IPS-18c (cell line): ENCODE results near the gene CPT1C.

Experiments
- H3K4me3 ChIP-seq: 2 replicates; pipeline ENCODE4 v1.7.0; 2013; ENCODE audit warnings: low read depth, mild to moderate bottlenecking, low read length, moderate library complexity; ENCODE audit not compliant: insufficient read depth
- H3K9me3 ChIP-seq: one replicate; pipeline ENCODE4 v1.6.1; 2013; ENCODE audit warnings: mild to moderate bottlenecking, low read length, moderate library complexity; ENCODE audit not compliant: control insufficient read depth, insufficient read depth

Gene CPT1C

GRCh38 chr19:49677231-49677900, 13.6 kb upstream of the CPT1C start, which contains the start of gene PRMT1:
Gene PRMT1 (plus strand): TSS chr19:49677271. CDS start chr19:49677281, 10 bp downstream.
- Histone ChIP-seq H3K9me3 (peaks cover 2% of the 10 kb centered on the region), H3K4me3 (peak within 1 kb of the TSS; percentile 96)

DNA sequence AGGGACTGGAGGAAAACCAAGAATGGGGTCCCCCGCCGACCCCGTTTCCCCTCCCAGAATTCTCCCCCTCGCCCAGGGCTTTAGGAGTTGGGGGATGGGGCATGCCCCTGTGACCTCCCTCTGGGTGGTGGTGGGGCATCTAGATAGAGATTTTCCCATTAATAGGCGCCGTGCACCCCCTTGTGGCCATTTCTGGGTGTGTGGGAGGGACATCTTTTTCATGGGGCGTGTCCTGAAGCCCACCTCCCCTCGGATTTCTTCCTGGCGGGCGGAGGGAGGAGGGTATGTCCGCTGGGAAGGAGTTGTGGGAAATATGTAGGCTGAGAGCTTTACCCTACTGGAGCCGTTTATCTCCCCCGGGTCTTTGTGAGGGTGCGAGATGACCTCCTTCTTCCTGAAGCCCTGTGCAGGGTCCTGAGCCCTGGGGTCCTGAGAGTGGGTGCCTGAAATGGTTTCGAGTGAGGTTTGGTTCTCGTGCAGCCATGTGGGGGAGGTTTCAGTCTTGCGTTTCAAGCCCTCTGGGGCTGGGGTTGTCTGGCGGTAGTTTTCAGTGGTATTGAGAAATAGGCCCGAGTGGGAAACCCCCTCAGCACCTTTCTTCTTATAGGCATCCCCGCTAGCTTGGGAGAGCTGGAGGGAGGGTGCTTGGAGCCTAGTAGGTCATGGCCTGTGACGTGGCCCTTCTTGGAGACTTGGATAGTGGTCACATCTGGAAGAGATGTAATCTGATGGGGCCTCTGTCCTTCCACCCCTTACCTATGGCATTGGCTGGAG, 12.8 kb upstream of the CPT1C start:
- Histone ChIP-seq H3K4me3 (peak overlapping the region; percentile 96), H3K9me3 (peaks cover 2% of the 10 kb centered on the region)

- H3K9me3 ChIP-seq: peaks cover 2% of the 10 kb centered on the region
- no peak overlapping the region for H3K4me3 ChIP-seq
Measured at GRCh38 chr19:49678985-49679770, 11.7 kb upstream of the CPT1C start.

DNA sequence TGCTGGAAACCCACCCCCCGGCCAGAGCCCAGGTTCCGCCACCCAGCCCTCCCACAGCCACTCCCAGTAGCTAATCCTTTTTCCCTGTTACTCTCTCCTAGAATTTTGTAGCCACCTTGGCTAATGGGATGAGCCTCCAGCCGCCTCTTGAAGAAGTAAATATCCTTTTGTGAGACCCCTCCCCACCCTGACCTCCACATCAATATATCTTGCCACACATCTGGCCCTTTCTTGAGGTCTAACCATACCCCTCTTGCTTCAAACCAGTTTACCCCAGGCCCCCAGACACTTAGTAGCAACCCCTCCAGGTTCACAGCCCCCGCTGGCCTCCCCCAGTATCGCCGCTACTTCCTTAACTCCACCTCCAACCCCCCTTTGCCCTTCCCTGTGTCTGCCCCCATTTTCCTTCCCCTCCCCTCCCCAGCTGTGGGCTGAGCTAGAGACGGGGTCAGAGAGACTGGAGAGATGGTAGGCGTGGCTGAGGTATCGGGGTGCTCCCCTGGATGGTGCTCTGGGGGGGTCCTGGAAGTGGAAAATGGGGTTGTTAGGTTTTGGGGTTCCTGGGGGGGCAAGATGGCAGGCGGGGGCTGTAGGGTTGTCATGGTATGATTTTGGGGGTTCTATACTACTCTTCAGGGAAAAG, 11.0 kb upstream of the CPT1C start:
- Histone ChIP-seq H3K4me3 (0 out of 2 replicates have a peak overlapping the region, but pooled peaks have one; percentile 24), H3K9me3 (peaks cover 2% of the 10 kb centered on the region)

- H3K9me3 ChIP-seq: peaks cover 2% of the 10 kb centered on the region
- no peak overlapping the region for H3K4me3 ChIP-seq
Measured at GRCh38 chr19:49680421-49681351, 10.2 kb upstream of the CPT1C start.

- Histone ChIP-seq H3K9me3 (peaks cover 2% of the 10 kb centered on the region), H3K4me3 (no peak overlapping the region)
Measured at GRCh38 chr19:49681830-49682229, 9.1 kb upstream of the CPT1C start.

GRCh38 chr19:49682274-49682673, 8.6 kb upstream of the CPT1C start:
- no peak overlapping the region for H3K4me3 ChIP-seq
- peaks cover 2% of the 10 kb centered on the region for H3K9me3 ChIP-seq

DNA sequence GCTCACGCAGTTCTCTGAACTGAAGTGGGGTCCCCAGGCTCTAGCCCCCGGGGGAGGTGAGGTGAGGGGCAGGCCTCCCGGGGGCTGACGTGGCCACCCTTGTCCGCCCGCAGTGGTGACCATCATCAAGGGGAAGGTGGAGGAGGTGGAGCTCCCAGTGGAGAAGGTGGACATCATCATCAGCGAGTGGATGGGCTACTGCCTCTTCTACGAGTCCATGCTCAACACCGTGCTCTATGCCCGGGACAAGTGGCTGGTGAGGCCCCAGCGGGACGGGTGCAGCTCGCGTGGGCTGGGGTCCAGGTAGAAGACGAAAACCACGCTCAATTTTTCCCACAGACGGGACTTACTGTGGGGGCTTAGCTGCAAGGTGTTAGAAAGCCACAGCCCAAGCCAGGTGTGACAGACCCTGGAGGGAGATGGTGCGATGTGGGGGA, 7.1 kb upstream of the CPT1C start:
- no peaks in the 10 kb centered on the region for H3K9me3 ChIP-seq
- no peak overlapping the region for H3K4me3 ChIP-seq

- Histone ChIP-seq H3K9me3 (peaks cover 2% of the 10 kb centered on the region), H3K4me3 (no peak overlapping the region)
Measured at GRCh38 chr19:49684251-49684982, 6.5 kb upstream of the CPT1C start.

- H3K9me3 ChIP-seq: peaks cover 2% of the 10 kb centered on the region
- H3K4me3 ChIP-seq: no peak overlapping the region
Measured at GRCh38 chr19:49684983-49685553, 5.8 kb upstream of the CPT1C start.

- Histone ChIP-seq H3K4me3 (no peak overlapping the region), H3K9me3 (peaks cover 2% of the 10 kb centered on the region)
Measured at GRCh38 chr19:49685845-49686332, 5.0 kb upstream of the CPT1C start.

- H3K9me3 ChIP-seq: peaks cover 2% of the 10 kb centered on the region
- no peak overlapping the region; the same call in 1 of the 2 replicates for H3K4me3 ChIP-seq
Measured at GRCh38 chr19:49686503-49687088, 4.3 kb upstream of the CPT1C start.

GRCh38 chr19:49687150-49687549, 3.8 kb upstream of the CPT1C start:
- H3K4me3 ChIP-seq: no peak overlapping the region

DNA sequence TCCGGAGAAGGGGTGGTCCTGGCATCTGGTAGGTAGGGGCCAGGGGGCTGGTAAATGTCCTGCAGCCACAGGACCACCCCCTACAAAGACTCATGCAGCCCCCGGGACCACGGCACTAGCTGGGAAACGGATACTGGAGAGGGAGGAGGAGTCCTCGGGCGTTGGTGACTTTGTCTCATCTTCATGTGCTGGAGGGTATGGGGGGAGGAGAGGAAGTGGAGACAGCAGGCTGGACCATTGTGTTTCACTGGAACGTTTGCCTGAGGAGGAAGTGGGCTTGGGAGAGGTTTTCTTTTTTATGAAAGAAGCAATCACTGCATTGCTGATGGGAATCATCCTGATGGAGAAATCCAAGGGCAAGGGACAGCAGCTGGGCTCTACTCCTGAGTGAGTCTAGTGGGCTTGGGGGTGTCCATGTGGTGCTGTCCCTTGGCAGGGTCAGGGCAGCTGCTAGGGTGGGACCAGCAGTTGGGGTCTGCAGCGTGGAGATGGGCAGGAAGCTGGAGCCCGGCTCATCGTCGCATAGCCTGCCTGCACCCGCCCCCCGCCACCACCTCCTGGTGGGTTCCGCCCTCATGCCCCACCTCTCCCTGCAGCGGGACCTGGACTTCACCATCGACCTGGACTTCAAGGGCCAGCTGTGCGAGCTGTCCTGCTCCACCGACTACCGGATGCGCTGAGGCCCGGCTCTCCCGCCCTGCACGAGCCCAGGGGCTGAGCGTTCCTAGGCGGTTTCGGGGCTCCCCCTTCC, 3.2 kb upstream of the CPT1C start:
- Histone ChIP-seq H3K9me3 (peaks cover 2% of the 10 kb centered on the region), H3K4me3 (no peak overlapping the region)

More at GRCh38 chr19:49687150-49687549, 3.8 kb upstream of the CPT1C start:
- H3K9me3 ChIP-seq: peaks cover 2% of the 10 kb centered on the region
